ENCODE data around the gene FNIP1.
"Not testable (repeated sequence)": the region's sequence is repeated elsewhere in the genome, so short reads cannot be mapped to it uniquely, and the experiment has no call there.

The FNIP1 gene

DNA sequence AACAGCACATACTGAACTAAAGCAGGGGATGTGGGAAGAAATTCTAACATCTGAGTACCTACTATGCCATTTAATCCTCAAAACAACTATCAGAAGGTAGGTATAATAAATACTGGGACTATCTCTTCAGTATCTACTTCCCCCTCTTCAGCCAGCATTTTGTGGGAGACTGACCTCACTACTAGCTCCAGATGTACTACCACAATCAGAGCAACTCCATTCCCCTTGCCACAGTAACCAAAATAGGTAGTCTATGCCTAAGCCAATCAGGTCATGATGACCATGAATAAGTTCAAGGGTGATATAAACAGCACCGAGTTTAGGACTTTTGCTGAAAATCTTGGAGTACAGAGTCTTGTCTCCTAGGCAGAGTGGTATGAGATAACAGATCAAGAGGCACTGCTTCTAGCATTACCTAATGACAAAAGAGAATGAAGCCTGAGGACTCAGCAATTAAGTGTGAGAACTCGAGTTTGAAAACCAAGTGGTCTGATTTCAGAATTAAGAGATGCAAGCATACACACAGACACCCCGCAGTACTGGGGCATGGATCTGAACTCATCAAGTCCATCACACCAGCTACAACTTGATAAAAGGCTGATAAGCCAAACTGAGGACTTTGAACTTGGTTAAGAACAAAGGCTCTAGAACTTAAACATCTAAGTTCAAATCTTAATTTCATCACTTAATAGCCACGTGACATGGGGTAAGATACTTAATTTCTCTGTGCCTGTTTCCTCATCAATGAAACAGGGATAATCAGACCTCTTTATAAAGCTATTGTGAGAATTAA is 9.7 kb downstream of the FNIP1 start:
- no peak for DNase-seq (ENCODE audit: low read depth)

DNA sequence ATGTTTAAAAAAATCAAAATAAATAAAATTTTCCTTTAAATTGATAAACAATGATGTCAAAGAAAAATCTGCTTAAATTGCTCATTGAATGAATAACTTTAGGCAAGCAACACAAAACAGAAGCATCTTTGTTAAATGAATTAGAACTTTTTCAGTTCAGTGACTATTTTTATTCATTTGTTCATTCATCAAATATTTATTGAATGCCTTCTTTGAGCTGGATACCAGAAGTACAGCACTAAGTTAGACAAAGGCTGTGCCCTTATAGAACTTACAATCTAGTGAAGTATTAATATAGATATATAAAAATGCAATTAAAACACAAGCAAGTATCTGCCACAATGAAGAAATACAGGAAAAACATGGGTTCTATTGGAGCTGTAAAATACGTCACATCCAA is 10.8 kb downstream of the FNIP1 start:
- DNase-seq (ENCODE audit: low read depth) = no peak

DNA sequence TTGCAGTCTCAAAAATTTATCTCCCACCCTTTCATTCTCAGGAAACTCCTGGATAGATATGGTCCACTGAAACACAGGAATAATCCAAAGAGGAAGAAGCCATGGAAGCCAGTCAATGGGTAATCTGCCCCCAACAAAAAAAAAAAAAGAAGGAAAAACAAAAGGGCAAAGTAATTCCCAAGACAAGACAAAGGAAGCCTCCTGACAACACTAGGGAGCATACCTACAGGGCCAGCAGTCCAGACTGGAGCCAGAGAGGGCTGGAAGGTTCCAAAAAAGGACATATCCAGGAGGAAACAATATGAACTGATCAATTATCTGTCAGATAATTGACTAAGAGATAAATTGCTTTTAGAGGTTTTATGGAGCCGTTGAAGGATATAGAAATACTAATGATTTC is 12.9 kb downstream of the FNIP1 start:
- no peak for DNase-seq (ENCODE audit: low read depth)

DNA sequence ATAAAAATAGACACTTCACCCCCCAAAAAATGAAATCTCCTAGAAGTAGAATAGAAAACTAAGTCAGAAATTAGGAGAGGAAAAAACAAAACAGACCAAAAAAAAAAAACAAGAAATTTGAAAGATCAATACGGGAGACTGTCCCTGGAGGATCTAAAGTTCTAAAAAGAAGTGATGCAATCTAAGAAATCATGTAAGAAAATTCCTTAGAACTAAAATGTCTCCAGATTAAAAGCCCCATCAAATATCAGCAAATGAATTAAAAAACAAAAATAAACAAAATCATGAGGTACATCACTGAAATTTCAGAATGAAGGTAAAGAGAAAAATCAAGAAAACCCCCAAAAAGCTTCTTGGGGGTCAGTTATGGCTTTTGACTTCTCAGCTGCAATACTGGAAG is 13.5 kb downstream of the FNIP1 start:
- no peak for DNase-seq (ENCODE audit: low read depth)

DNA sequence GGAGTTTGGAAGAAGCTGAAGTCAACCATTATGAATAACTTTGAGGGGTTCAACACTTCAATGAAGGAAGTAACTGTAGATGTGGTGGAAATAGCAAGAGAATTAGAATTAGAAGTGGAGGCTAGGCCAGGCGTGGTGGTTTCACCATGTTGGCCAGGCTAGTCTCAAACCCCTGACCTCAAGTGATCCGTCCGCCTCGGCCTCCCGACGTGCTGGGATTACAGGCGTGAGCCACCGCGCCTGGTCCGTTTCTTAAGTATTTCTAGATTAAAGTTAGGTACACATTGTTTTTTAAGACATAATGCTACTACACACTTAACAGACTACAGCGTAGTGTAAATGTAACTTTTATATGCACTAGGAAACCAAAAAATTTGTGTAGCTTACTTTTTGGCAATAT is 14.1 kb downstream of the FNIP1 start:
- no peak for DNase-seq (ENCODE audit: low read depth)

DNA sequence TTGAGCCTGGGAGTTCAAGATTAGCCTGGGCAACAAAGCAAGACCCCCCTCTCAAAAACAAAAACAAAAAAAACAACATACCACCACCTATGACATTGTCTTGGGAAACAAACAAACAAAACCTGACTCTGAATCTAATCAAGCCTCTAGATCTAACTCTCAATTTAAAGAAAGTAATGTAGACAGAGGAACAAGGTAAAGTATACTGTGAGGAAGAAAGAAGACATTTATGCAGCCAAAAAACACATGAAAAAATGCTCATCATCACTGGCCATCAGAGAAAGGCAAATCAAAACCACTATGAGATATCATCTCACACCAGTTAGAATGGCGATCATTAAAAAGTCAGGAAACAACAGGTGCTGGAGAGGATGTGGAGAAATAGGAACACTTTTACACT is 18.7 kb downstream of the FNIP1 start:
- not testable (repeated sequence) for DNase-seq (ENCODE audit: low read depth)

DNA sequence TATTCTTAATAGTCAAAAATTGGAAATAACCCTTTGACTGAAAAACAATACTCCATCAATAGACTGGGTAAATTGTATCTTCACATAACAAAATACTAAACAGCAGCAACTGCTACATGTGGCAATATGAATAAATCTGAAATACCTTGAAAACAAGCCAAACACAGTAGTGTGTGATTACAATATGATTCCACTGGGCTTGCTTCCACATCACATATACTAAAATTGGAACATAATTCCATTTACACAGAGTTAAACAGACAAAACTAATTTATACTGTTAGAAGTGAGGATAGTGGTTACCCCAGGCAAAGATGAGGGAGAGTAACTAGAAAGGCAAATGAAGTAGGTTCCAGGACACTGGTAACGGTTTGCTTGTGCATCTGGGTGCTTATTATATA is 20.4 kb downstream of the FNIP1 start:
- DNase-seq (ENCODE audit: low read depth) = no peak

DNA sequence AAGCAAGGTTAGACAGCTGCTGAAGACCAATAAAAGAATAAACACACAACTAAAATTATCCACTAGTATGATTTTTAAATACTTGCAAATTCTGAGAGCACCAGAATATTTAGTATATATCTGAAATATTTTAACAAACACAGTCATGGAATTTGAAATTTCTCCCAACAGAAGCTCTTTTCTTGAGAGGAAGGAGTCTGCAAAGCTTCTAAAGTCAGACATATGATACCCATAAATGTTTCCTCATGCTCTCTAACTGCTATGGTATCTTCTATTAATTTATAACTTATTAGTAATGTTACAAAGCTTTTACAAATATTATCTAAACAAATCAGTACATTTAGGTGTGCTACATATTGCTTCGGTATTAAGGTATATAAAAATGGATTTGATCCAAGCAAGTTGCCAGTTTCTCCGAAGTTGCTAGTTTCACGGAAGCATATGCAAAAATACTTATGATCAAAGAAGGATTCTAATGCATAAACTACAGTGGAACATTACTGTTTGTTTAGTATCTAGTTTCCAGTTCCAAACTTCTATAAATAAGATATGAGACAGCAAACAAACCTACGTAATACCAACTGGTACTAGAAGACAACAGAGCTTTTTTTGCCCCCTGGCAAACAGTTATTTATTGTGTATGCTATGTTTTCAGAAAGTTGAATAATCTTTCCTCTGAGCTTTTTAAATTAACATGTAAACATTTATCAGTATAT is 22.0 kb downstream of the FNIP1 start:
- DNase-seq (ENCODE audit: low read depth) = no peak

DNA sequence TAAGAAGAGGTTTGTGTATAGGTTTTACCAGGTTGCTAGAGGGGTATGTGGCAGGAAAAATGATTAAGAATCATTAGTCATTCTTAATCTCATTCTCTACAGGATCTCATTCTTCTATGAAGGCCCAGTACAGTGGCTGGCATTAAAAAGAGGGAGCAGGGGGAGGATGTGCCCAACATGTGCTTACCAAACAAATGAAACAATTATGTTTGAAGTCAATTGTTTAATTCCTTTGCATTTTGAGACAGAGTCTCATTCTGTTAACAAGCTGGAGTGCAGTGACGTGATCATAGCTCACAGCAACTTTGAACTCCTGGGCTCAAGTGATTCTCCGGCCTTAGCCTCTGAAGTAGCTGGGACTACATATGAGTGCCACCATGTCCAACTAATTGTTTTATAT is 23.0 kb downstream of the FNIP1 start:
- DNase-seq (ENCODE audit: low read depth) = no peak

DNA sequence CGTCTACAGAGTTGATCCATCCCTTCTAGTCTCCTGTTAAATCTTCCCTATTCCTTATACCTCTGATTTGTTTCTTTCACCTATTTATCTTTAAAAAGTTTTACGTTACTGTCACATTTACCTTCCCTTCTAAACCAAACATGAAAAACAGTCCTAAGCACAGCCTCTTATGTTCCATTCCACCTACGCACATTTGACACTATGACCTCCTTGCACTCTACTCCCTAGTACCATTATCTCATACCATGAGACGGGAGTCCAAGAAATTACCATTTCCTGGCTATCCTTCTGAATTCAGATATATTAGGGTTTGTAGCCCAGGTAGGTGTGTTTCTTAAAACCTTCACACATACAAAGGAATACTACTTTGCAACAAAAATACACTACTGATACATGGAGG is 25.1 kb downstream of the FNIP1 start:
- no peak for DNase-seq (ENCODE audit: low read depth)

DNA sequence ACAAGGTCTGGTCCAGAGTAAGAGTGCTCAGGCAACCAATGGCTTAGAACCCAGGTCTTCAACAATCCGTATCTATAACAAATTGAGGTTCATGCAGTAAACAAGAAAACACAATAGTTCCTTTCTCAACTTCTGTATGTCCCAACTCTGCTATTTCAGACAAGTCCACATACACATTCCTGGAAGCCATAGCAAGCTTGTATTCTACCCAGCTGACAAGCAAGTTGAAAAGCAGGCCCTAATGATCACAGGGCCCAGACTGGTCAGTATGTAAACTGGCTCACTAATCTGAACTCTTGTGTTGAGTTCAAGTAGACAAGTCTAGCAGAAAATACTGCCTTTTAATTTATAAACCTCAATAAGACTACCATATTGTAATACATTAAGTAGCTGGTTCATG is 26.9 kb downstream of the FNIP1 start:
- no peak for DNase-seq (ENCODE audit: low read depth)

DNA sequence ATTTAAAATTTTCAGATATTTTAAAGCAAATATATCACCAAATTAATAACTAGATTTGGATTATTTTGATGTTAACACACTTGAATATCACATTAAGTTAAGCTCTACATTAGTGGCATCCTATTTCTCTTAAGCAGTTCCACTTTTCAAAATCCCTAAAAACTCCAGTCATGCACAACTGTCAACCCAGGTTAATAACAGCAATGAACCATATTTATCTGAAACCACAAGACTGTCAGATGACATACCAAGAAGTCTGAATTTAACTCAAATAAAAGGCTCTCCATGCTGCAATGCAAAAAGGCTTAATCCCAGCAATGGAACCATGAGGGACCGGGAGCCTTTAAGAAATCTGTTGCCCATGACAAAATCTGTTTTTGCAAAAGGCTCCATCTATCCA is 27.5 kb downstream of the FNIP1 start:
- no peak for DNase-seq (ENCODE audit: low read depth)

DNA sequence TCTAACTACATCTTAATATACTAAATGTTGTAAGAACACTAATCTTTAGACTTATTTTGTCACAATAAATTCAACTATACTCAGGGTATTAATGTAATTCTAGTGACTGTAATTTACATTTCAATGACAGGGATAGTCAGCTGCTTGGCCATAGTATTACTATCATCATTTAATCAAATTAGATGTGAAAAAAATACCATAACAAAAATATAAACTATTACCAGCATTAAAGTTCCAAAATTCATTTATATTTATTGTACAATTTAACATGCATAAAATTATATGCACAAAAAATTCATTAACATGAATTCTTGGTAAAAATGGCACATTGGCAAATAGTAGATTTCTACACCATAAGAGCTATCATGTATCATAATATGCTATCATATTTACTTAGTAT is 28.9 kb downstream of the FNIP1 start:
- DNase-seq (ENCODE audit: low read depth) = no peak

DNA sequence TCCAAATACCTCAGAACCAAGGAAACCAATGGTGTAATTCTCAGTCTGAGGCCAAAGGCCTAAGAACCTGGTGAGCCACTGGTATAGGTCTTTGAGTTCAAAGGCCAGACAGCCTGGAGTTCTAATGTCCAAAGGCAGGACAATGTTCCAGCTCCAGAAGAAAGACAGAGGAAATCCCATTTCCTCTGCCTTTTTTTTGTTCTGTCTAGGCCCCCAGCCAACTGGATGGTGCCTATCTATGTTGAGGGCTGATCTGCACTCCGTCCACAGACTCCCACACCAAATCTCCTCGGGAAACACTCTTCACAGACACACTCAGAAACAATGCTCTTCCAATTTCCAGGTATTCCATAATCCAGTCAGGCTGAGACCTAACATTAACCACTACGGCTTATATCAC is 30.1 kb downstream of the FNIP1 start:
- no peak for DNase-seq (ENCODE audit: low read depth)

DNA sequence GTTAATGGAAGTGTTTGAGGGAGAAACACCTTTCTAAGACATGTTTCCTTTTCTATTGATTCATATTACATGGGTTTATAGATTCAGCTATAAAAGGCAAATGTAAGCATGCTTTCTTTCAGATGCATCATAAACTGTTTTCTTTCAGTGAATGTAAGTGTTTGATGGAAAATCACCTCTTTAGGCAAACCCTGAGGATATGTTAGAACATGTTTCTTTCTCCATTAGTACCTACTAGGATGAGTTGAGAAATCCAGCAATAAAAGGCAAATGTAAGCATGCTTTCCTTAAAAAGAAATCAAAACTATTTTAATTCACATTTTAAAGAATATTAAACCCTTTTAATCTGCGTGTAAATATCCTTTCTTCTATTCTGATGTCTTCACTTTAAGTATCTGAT is 31.6 kb downstream of the FNIP1 start:
- no peak for DNase-seq (ENCODE audit: low read depth)

DNA sequence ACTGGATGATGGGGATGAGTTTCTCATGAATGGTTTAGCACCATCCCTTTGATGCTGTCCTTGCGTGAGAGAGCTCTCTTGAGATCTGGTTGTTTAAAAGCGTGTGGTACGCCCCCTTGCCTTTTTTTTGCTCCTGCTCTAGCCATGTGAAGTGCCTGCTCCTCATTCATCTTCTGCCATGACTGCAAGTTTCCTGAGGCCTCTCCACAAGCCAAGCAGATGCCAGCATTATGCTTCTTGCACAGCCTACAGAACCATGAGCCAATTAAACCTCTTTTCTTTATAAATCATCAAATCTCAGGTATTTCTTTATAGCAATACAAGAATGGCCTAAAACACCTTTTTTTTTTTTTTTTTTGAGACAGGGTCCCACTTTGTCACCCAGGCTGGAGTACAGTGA is 32.8 kb downstream of the FNIP1 start:
- DNase-seq (ENCODE audit: low read depth) = no peak

DNA sequence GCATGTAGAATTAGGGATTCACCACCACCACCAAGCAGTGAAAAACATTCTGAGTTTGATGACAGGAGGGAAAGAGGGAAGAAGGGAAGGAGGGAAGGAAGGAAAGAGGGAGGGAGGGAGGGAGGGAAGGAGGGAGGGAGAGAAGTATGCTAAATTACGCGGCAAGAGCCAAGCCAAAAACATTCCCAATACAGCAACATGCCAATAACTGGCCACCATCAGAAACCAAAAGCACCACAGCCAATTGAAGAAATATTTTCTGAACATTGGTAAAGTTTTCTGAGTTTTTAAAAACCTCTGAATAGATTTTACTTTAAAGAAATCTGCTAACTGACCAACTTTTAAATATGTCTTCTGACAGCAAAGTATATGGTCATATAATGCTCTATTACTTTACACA is 36.0 kb downstream of the FNIP1 start:
- DNase-seq (ENCODE audit: low read depth) = no peak

DNA sequence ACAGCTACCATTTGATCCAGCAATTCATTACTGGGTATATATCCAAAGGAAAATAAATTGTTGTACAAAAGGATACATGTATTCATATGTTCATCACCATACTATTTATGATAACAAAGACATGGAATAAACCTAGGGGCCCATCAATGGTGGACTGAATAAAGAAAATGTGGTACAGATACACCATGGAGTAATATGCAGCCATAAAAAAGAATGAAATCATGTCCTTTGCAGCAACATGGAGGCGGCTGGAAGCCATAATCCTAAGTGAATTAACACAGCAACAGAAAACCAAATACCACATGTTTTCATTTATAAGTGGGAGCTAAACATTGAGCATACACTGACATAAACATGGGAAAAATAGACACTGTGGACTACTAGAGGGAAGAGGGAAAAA is 37.1 kb downstream of the FNIP1 start:
- no peak for DNase-seq (ENCODE audit: low read depth)

DNA sequence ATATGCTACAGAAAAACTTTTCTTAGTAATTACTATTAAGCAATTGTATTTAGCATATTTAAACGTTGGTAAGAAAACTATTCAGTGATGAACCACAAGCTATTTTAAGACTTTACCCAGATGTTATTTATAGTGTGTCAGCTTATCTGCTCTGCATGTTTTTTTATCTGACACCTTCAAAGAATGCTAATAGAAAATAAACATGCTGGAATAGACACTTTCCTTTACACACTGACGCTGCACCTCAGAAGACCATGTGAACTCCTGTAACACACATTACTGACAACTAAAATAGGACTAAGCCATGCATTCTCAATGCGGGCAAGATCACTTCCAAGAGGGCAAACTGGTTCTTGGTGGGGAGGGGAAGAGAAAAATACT is 38.3 kb downstream of the FNIP1 start:
- DNase-seq (ENCODE audit: low read depth) = no peak

DNA sequence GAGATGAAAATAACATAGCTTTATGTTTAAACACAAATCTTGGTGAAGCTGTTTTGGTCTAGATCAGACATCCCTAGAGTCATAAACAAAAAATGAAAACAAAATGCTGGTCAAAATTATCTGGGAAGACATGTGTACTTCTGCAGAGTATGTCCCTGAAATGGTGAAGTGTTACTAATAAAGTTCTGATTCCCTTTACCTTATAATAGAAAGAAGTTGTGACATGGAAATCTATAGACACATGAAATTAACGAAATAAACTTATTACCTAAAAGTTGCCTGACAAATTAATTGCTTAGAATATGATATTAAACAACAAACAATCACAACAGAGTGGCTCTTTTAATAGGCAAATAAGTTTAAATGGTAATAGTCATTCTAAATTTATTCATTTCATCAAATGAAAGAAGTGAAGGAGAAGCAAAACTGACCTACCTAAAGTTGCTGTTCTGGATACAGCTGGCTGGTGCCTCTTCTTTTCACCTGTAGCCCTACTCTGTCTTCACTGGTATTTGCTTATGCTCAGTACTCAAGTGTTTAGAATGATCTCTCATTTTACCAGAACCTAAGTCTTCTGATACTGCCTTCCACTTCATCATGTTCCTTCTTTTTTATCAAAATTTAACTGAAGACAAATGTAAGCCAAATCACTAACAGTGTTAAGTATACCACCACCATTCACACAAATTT is 38.8 kb downstream of the FNIP1 start:
- no peak for DNase-seq (ENCODE audit: low read depth)

DNA sequence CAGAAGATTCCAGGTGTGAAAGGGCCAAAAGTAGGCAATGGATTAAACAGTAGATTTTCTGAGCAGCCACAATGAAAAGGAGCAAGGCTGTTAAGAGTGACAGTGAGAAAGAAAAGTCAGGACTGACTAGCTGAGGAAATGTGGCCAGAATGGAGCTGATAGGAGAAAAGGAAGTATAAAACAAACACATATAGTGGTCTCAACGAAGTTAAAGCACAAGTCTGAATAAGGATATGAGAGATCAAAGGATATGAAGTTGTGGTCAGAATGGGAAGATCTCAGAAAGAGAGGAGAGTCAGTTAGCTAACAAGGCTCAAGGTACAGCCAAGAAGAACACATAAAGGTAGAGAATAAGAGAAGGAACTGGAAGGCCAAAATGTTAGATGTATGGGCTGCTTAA is 39.9 kb downstream of the FNIP1 start:
- peak; percentile 63 for DNase-seq (ENCODE audit: low read depth)

DNA sequence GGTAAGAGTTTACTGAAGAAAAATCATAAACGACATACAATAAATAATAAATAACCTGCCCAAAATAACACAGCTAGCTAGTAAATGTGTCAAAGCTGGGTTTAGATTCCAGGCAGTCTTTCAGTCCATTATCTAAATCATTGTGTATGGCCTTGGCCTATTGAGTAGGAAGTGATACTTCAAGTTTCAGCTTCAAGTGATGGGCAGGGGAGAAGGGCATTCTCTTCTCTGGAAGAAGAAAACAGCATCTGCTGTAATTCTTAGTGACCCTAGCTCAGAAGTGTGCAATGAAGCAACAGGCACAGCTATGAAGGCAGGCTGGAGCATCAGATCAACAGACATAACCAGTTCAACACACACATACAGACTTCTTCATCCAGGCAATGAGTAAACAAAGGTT is 42.5 kb downstream of the FNIP1 start:
- no peak for DNase-seq (ENCODE audit: low read depth)

DNA sequence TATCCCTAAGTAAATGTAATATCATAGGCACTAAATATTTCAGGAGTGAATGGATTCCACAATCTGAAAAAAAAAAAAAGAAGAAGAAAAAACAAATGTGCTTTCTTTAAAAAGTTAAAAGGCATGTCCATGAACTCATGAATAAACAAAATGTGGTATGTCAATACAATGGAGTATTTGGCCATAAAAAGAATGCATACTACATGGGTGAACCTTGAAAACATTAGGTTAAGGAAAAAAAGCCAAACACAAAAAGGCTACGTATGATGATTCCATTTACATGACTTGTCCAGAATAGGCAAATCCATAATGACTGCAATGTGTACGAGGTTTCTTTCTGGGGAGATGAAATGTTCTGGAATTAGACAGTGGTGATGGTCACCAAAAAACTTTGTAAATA is 45.3 kb downstream of the FNIP1 start:
- no peak for DNase-seq (ENCODE audit: low read depth)
